ENCODE measurements around the gene HLA-DRA. TPM values are rescaled to one million over a fixed set of nuclear protein-coding genes. Genes with fewer than 3 reads are reported as not detected.

Gene HLA-DRA
- total and polyA plus RNA-seq, 9 of the 15 experiments (the other 6 are each of a cell fraction or from before 2014, with no cell fraction given) = 0.18 to 1.8 (median 0.41) TPM; not detected in 4

GRCh38 chr6:32460528-32460927 lies 20.8 kb downstream of the HLA-DRA start:
- no peak overlapping the region for H3K4me2 ChIP-seq (ENCODE audit: insufficient read depth, low read length)
- ChIA-PET POLR2A (interaction anchor here (0.7 kb wide), 1 partner anchor 641 kb away, joined by 3 read pairs; no protein-coding TSS in a partner anchor), CTCF (ENCODE audit: low intra/inter-chr PET ratio) (no interaction called here)
- ATAC-seq (no peak), DNase-seq (ENCODE audit: extremely low read depth in 1 of 4, low spot score in 3 of 4) (peak in 1 of 4 experiments; percentile 12), FAIRE-seq (no peak)
- no peaks in the 10 kb centered on the region for H3K4me1 ChIP-seq (replicated peaks in 1 of 2; ENCODE audit: control insufficient read depth in 2 of 2, insufficient read depth in 2 of 2, low read length in 2 of 2)
- H4K20me1 ChIP-seq (replicated peaks; ENCODE audit: control insufficient read depth, insufficient read depth, low read length) = no peaks in the 10 kb centered on the region
- intact Hi-C loops (cut with micrococcal nuclease) = no loop called here
- no peak overlapping the region for H3K9ac ChIP-seq (ENCODE audit: insufficient read depth in 1 of 2, low read depth in 2 of 2, low read length in 2 of 2)
- H3K4me3 ChIP-seq = no peak overlapping the region
- H3K27me3 ChIP-seq (ENCODE audit: control insufficient read depth in 2 of 2, insufficient read depth in 2 of 2, low read length in 2 of 2) = peaks cover 4 to 11% of the 10 kb centered on the region in 2 experiments; a peak in 3 of 5 replicates
- no peaks in the 10 kb centered on the region for H3K9me1 ChIP-seq (ENCODE audit: control insufficient read depth, insufficient read depth, low read length)
- BruUV-seq (replicated peaks) = no TSS peak
- no peaks in the 10 kb centered on the region for H3K9me3 ChIP-seq (replicated peaks; ENCODE audit: control insufficient read depth, insufficient read depth, low read depth, low read length)
- no peaks in the 10 kb centered on the region for H3K36me3 ChIP-seq (ENCODE audit: control insufficient read depth, insufficient read depth, low read length)
- H3K79me2 ChIP-seq (ENCODE audit: control insufficient read depth, insufficient read depth, low read length) = no peaks in the 10 kb centered on the region
- in situ Hi-C loops (cut with MboI) = no loop called here
- no peak overlapping the region for H3K27ac ChIP-seq (ENCODE audit: extremely low read depth, low read depth, low read length)
- H2AFZ ChIP-seq (ENCODE audit: low read depth, low read length) = no peak overlapping the region
- 0% methylated on average over 4 of the region's 4 CpGs for WGBS (ENCODE audit: insufficient coverage, low coverage, missing lambda C conversion rate)
- no peak for TF ChIP-seq MLX (CRISPR knock-in tag; conservative IDR thresholded peaks at IDR 0.05)
- no peak for TF ChIP-seq CTCFL (IDR thresholded peaks at IDR 0.05; ENCODE audit: borderline replicate concordance, insufficient read depth, low read depth, low read length, poor library complexity, severe bottlenecking)
- TF ChIP-seq ZBTB34 (CRISPR knock-in tag; IDR thresholded peaks at IDR 0.05) = no peak
- TF ChIP-seq ATF7 (IDR thresholded peaks at IDR 0.05) = no peak
- no peak for TF ChIP-seq HNRNPUL1 (IDR thresholded peaks at IDR 0.05; ENCODE audit: low read length)
- TF ChIP-seq PKNOX1 (IDR thresholded peaks at IDR 0.05) = peak; percentile 69
- no peak for TF ChIP-seq FOXP1 (CRISPR knock-in tag; IDR thresholded peaks at IDR 0.05)
- TF ChIP-seq ZNF407 (IDR thresholded peaks at IDR 0.05; ENCODE audit: low read depth) = no peak
